AG08395 (cell line): ENCODE results near the gene KIF4A.

Source experiments
- DNase-seq: peaks from one replicate; pipeline ENCODE4 v3.0.0; 2012; ENCODE audit warnings: mixed read lengths, low spot score

KIF4A gene

GRCh38 chrX:70437921-70438665 lies 148.2 kb downstream of the KIF4A start:
- no peak for DNase-seq

- no peak for DNase-seq
Measured at GRCh38 chrX:70439016-70439415, 149.1 kb downstream of the KIF4A start.

DNA sequence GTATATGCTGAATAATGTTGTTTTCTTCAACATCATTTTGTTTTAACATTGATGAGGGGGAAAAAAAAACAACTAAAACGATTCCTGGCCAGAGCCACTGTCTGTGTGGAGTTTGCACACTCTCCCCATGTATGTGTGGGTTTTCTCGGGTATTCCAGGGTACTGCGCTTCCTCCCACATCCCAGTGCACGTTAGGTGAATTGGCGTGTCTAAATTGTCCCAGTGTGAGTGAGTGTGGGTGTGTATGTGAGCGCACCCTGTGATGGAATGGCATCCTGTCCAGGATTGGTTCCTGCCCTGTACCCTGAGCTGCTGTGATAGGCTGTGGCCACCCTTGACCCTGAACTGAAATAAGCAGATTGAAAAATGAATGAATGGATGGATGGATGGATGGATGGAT lies 152.3 kb downstream of the KIF4A start:
- no peak for DNase-seq

DNA sequence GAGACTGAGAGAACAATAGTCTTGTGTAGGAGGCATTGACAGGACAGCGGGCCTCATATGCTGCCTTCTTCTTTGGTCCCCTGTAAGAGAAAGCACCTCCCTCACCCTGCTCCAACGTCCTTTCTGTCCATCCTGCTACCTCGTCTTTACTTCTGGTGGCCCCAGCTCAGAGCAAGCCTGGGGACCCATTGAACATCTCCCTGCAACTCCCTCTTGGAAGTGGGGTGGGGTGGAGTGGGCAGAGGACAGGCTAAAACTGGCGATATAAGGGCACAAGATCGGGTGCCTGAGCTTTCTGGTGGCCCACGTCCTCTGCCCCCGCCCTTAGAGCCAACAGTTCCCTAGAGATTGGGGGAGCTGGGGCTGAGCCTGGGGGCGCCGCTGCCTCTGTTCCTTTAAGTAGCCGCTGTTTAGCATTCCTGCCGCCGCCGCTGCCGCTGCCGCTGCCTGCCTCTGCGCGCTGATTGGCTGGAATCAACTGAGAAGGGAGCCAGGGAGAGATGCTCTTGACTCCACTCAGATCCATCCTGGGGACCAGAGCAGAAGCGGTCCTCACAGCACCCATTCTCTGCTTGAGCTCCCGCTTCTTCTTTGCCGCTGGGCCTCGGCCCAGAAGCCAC lies 154.5 kb downstream of the KIF4A start, which contains the start of gene DLG3:
Gene DLG3, plus strand, starts transcription at position 510 of the 620 bp plus-strand sequence. CDS start 367 bp downstream, outside the sequence.
- DNase-seq = peak; percentile 71

DNA sequence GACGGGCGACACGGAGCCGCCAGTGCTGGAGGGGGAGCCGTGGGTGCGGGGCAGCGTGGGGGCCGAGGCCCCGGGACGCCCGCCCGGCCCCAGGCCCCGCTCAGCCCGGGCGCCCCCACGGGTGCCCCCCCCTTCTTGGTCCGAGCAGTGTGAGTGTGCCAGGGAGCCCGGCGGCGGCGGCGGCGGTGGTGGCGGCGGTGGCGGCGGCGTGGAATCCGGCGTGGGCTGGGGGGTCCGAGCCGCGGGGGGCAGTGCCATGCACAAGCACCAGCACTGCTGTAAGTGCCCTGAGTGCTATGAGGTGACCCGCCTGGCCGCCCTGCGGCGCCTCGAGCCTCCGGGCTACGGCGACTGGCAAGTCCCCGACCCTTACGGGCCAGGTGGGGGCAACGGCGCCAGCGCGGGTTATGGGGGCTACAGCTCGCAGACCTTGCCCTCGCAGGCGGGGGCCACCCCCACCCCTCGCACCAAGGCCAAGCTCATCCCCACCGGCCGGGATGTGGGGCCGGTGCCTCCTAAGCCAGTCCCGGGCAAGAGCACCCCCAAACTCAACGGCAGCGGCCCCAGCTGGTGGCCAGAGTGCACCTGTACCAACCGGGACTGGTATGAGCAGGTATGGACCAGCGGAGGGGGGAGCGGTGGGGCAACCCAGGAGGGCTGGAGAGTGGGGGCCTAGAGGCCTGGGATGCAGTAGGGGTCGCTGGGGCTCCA lies 155.2 kb downstream of the KIF4A start:
- DNase-seq = no peak

GRCh38 chrX:70445951-70446350 lies 156.0 kb downstream of the KIF4A start:
- no peak for DNase-seq

DNA sequence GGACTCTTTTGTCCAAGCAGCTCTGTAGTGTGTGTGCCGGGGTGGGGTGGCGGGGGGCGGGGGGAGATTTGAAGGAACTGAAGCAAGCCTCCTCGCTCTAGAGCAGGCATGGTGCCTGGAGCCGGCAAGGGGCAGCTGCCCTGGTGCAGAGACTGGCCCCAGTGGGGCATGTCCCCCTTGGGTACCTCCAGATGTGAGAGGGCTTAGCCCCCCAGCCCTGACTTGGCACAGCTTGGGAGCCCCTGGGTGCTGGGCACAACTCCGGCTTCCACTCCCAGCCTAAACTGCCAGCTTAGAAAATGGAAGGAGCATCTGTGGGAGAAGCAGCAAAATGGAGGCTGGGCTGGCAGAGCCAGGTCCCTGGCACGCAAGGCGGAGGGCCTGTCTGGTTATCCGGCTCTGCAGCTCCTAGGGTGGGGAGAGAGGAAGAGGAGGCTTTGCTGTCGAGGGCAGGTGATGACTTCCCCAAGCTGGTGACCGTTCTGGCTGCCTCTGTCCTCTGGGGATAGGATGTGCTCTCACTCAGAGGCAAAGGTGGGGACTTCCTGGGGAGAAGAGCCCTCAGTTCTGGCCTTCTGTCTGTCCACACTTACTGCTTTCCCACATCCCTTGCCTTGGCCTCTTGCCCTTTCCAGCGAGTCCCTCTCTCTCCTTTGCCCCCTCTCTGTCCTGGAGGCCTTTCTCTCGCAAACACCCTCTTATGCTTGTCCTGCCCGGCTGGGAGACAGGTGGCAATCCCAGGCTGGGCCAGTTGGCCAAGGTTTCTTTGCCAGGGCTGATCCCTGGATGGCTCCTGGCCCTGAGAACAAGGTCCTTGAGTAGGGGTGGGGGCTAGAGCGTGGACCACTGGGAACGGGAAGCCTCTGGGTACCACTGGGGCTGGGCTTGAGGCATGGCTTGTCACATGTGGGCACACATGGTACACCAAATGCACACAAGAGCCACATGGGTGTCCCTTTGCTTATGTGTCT lies 156.8 kb downstream of the KIF4A start:
- DNase-seq = no peak

DNA sequence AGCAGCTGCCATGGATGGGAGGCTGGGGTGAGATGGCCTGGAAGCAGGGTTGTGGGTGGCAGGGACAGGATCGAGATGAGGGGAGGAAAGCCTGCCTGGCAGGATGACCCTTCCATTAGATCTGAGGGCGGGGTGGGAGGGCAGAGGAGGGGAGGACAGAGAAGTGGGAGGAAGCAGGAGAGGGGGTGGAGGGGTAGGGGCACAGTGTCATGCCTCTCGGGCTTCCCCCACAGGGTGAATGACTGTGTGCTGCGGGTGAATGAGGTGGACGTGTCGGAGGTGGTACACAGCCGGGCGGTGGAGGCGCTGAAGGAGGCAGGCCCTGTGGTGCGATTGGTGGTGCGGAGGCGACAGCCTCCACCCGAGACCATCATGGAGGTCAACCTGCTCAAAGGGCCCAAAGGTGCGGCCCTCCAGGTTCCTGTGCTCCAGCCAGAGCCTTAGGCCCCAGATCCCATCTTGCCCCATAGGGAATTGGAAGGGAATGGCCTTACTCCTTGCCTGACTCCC lies 159.6 kb downstream of the KIF4A start:
- no peak for DNase-seq

- peak; percentile 65 for DNase-seq
Measured at GRCh38 chrX:70452143-70452733, 162.3 kb downstream of the KIF4A start.

DNA sequence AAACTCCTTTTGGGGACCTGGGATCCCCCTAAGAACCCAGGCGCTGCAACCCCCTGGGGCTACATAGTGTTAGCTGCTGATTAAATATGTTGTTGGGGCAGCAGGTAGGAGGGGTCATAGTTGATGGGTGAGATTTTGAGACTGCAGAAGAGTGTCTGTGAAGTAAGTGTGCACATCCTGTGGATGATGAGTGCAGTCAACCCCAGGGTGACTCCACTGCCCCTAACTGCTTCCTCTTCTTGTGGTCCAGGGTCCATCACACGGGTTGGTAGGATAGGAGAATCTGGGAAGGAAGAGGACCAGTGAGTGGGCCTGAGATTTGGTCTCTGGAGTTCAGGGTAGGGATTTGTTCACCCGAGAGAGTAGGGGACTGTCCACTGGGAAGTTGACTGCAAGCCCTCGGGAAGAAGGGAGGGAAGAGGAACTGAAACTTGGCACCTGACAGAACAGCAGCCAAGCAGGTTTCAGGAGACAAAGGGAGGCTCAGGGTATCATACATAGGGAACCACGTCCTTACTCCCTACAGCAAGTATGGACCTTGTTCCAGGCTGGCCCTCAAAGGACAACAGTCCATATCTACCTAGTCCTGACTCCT lies 163.2 kb downstream of the KIF4A start:
- no peak for DNase-seq

- no peak for DNase-seq
Measured at GRCh38 chrX:70454441-70455365, 164.8 kb downstream of the KIF4A start.

DNA sequence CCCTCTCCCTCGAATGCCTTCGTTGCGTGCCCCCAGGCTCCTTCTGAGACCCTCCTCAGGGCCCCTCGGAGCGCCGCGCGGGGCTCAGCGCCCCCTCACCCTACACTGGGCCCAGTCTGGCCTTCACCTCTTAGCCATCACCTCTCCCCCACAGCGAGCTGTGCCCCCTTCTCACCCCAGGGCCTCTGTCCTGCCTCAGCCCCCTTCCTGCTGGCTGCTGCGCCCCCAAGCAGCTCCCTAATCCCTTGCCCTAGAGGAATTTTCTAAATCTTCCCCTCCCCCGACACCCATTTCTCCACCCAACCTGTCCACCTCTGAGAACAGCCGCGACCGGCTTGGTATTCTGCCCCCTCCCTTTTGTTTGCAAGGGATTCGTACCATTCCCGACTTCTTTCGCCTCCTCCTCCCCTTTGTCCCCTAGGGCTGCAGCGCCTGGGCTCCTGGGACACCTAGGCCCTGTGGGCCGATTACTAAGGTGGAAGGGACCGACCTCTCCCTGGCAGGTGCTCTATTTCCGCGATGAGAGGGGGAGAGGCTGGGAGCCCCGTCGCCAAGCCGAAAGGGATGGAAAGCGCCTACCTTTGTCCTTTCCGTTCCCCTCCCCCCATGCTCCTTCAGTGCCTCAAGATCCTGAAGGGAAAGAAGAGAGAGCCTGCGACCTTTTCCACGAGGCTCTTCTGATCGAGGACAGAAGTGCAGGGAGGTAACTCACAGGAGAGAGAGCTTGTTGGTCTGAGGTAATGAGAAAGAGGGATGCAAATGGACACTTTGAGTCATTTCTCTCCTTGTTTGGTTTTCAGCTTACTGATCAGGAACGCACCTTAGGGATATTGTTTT lies 165.7 kb downstream of the KIF4A start:
- no peak for DNase-seq

- no peak for DNase-seq
Measured at GRCh38 chrX:70456256-70456655, 166.4 kb downstream of the KIF4A start.

DNA sequence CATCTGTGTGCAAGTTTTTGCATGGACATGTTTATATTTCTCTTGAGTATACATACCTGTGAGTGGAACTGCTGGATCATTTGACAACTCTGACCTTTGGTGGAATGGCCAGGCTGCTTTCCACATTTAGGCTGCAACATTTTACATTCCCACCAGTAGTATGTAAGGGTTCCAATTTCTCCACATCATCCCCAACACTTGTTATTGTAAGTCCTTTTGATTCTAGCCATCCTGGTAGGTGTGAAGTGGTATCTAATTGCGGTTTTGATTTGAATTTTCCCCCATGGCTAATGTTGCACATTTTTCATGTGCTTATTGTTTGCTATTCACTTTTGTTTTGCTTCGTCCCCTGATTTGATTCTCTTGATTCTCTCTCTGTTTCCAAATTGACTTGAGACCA lies 171.1 kb downstream of the KIF4A start:
- no peak for DNase-seq

DNA sequence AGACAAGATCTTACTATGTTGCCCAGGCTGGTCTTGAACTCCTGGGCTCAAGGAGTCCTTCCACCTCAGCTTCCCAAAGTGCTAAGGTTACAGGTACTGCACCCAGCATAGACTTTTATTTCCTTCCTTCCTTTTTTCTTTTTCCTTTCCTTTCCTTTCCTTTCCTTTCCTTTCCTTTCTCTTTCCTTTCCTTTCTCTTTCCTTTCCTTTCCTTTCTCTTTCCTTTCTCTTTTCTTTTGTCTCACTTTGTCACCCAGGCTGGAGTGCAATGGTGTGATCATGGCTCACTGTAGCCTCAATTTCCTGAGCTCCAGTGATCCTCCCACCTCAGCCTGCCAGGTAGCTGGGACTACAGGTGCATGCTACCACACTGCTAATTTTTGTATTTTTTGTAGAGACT lies 174.1 kb downstream of the KIF4A start:
- no peak for DNase-seq

- no peak for DNase-seq
Measured at GRCh38 chrX:70466968-70467367, 177.1 kb downstream of the KIF4A start.

DNA sequence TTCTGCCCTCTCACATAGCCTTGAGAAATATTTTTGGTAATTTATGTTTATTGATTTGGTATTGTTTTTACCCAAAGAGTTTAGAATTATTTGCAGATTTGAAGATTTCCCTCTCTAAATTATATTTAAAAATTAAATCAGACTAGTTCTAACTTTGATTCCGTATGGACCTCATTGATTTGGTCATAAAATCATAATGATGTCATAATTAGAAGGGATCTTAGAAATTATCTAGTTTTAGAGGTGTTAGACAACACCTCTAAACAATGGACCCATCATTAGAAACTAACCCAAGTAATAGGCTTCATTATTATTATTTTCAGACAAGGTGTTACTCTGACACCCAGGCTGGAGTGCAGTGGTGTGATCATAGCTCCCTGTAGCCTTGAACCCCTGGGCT lies 178.8 kb downstream of the KIF4A start:
- DNase-seq = no peak
